K562 (cell line): ENCODE measurements around the gene PTRH1.

Source experiments
- GTF2F1 ChIP-seq: IDR thresholded peaks from 2 replicates; pipeline ENCODE4 v1.6.1; 2011; ENCODE audit warnings: low read depth, low read length, improper control_type of control experiment
- ZNF764 ChIP-seq: fragments of 250-450 bp; sonication (Bioruptor Pico); IDR thresholded peaks from 2 replicates; pipeline ENCODE4 v1.4.0; 2020; ENCODE audit warnings: low read depth, mild to moderate bottlenecking, moderate library complexity

- no peak for TF ChIP-seq ZNF764 (CRISPR knock-in tag)
- TF ChIP-seq GTF2F1: no peak
Observed at GRCh38 chr9:127738666-127739065, 23.2 kb upstream of the PTRH1 start.
